CD4-positive, alpha-beta T cell (primary cell): ENCODE results near the gene CXCL12. TPM values are rescaled to one million over a fixed set of nuclear protein-coding genes. Genes with fewer than 3 reads are reported as not detected.

ENCODE experiments used
- ATAC-seq: fragments of 200-7000 bp; cut with Tn5 transposase; one replicate; pipeline ENCODE4 v1.10.0; 2022; ENCODE audit warnings: mild to moderate bottlenecking; ENCODE audit not compliant: poor library complexity
- CTCF ChIA-PET: fragments of 350-600 bp; sonication (Branson Sonifier 250); formaldehyde crosslinking; loops from one replicate; lab custom pipeline; 2021; ENCODE audit warnings: antibody characterized with exemption, inconsistent platforms; lab: Charles Lee
- POLR2A ChIA-PET: fragments of 350-600 bp; sonication (Branson Sonifier 250); formaldehyde crosslinking; loops from one replicate; lab custom pipeline; 2021; ENCODE audit warnings: antibody characterized with exemption, inconsistent platforms; lab: Charles Lee
- DNase-seq, 14 experiments: peaks; one replicate each; pipeline ENCODE4 v3.0.0-alpha.2; 2013 to 2020; ENCODE audit warnings: mixed read lengths in 2 of 14
- H3K27ac ChIP-seq, 2 donors: one replicate each; pipeline versions ENCODE4 v1.5.1 to v1.7.0; 2013; ENCODE audit warnings: low read length in 2 of 2, low read depth in 1 of 2, mild to moderate bottlenecking in 1 of 2
- H3K27me3 ChIP-seq, 2 experiments: 1 replicate in 1 of 2; 2 replicates in 1 of 2; pipeline versions ENCODE4 v1.6.1 to v1.7.0; 2013; ENCODE audit warnings: low read length in 2 of 2, control low read depth in 1 of 2, mild to moderate bottlenecking in 1 of 2, moderate library complexity in 1 of 2; ENCODE audit not compliant: insufficient read depth in 2 of 2, control insufficient read depth in 1 of 2
- H3K36me3 ChIP-seq: one replicate; pipeline ENCODE4 v1.6.1; 2013; ENCODE audit warnings: low read length, control low read depth; ENCODE audit not compliant: insufficient read depth
- H3K4me1 ChIP-seq: one replicate; pipeline ENCODE4 v1.6.1; 2013; ENCODE audit warnings: low read length, control low read depth; ENCODE audit not compliant: insufficient read depth
- H3K4me3 ChIP-seq: one replicate; pipeline ENCODE4 v1.5.1; 2013; ENCODE audit warnings: mild to moderate bottlenecking, low read length, moderate library complexity
- H3K9me3 ChIP-seq, 2 experiments: 1 replicate in 1 of 2; 2 replicates in 1 of 2; pipeline versions ENCODE4 v1.6.1 to v1.7.0; 2013; ENCODE audit warnings: low read length in 2 of 2, mild to moderate bottlenecking in 2 of 2, control low read depth in 1 of 2, moderate library complexity in 1 of 2; ENCODE audit not compliant: control insufficient read depth in 1 of 2, insufficient read depth in 1 of 2
- H3K27ac Mint-ChIP-seq: one replicate; pipeline ENCODE4 v1.8.0; 2020; ENCODE audit warnings: mixed read lengths
- H3K27me3 Mint-ChIP-seq: one replicate; pipeline ENCODE4 v1.8.0; 2021; ENCODE audit warnings: mixed read lengths
- H3K36me3 Mint-ChIP-seq: one replicate; pipeline ENCODE4 v1.8.0; 2021; ENCODE audit warnings: low read depth, mixed read lengths
- H3K4me1 Mint-ChIP-seq: one replicate; pipeline ENCODE4 v1.8.0; 2021; ENCODE audit warnings: low read depth, mixed read lengths
- H3K4me3 Mint-ChIP-seq: one replicate; pipeline ENCODE4 v1.8.0; 2020; ENCODE audit warnings: mild to moderate bottlenecking, mixed read lengths
- H3K9me3 Mint-ChIP-seq: one replicate; pipeline ENCODE4 v1.8.0; 2020; ENCODE audit warnings: mixed read lengths
- CTCF ChIP-seq: fragments of 200-600 bp; IDR thresholded peaks from one replicate; pipeline ENCODE4 v1.8.0; 2022; ENCODE audit warnings: antibody characterized with exemption, mild to moderate bottlenecking
- intact Hi-C, 2 experiments: fragments of 100-400 bp; cut with DNase I in 1 of 2; cut with micrococcal nuclease in 1 of 2; formaldehyde crosslinking; loops; one replicate each; pipeline versions ENCODE4 v1.15.1 to v1.9.0; 2023 to 2025; cut with DNase I, micrococcal nuclease
- total RNA-seq, 174 experiments: library from RNA in 2 of 174; stranded (reverse) in 2 of 174; gene quantifications; one replicate each; pipeline ENCODE4 v1.2.3 and lab custom pipeline; 2021 to 2026

CXCL12 gene
- total RNA-seq, 2 experiments from 2014 or later = not detected

DNA sequence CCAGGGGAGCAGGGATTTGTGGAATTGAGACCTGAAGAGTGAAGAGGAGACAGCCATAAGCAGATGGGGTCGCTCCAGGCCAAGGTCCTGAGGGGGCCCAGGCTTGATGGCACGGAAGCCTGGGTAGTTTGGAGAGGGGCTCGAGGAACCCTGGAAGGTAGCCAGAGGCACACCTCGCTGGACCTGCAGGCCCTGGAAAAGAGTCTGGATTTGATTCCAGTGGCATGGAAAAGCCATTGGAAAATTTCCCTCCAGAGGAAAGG lies 31.8 kb downstream of the CXCL12 start:
- POLR2A ChIA-PET = no interaction called here
- no peaks in the 10 kb centered on the region for H3K9me3 Mint-ChIP-seq

DNA sequence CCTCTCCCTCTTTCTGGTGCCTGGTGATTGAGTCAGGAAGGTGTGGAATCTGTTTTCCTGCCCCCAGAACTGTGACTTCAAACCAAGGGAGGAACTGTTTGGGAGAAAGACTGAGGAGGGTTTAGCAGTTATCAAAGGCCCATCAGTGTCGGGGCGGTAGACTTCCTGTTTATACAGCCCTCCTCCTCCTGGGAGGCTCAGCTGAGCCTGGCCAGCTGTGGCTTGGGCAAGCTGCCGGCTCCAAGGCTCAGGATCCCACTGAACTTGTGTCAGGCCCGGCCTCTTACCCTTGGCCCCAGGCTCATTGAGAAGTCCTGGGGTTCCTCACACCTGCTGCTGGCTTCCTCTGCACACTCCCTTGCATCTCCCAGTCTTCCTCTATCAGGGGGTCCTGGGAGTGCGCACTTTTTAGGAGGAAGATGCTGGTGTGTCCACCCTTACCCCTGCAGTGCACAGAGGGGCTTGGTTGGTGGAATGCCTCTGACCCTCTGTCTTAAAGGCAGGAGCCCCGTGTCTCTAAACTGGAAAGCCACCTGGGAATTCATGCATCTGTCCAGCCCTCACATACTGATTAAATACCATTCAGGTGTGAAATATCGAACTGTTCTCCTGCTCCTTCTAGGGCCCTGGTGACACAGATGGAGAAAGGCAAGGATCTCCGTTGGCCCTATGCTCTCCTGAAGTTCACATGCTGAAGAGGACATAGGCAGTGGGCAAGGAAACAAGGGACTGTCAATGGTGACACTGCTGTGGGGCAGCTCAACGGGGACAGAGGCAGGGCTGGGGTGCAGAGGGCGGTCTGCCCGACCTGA lies 32.4 kb downstream of the CXCL12 start:
- TF ChIP-seq CTCF = no peak
- ChIA-PET POLR2A (no interaction called here), CTCF (no interaction called here)
- Histone ChIP-seq H3K27ac (no peak overlapping the region), H3K36me3 (no peaks in the 10 kb centered on the region), H3K4me3 (no peak overlapping the region), H3K27me3 (no peaks in the 10 kb centered on the region), H3K4me1 (no peaks in the 10 kb centered on the region), H3K9me3 (no peaks in the 10 kb centered on the region)
- no peaks in the 10 kb centered on the region for H3K4me1 Mint-ChIP-seq
- H3K27ac Mint-ChIP-seq = no peak overlapping the region
- intact Hi-C loops = no loop called here
- no peaks in the 10 kb centered on the region for H3K9me3 Mint-ChIP-seq
- H3K27me3 Mint-ChIP-seq = peaks cover 5% of the 10 kb centered on the region
- DNase-seq (no peak), ATAC-seq (no peak)
- H3K36me3 Mint-ChIP-seq = no peaks in the 10 kb centered on the region
- no peak overlapping the region for H3K4me3 Mint-ChIP-seq

More for the DNA sequence above, 31.8 kb downstream of the CXCL12 start:
- Histone ChIP-seq H3K36me3 (no peaks in the 10 kb centered on the region), H3K4me3 (no peak overlapping the region), H3K4me1 (no peaks in the 10 kb centered on the region), H3K27me3 (no peaks in the 10 kb centered on the region), H3K9me3 (no peaks in the 10 kb centered on the region), H3K27ac (no peak overlapping the region)
- no peak overlapping the region for H3K27ac Mint-ChIP-seq
- no peak for ATAC-seq
- TF ChIP-seq CTCF = no peak
- intact Hi-C loops = no loop called here
- H3K27me3 Mint-ChIP-seq = peaks cover 5% of the 10 kb centered on the region
- DNase-seq = no peak
- CTCF ChIA-PET = no interaction called here
- no peaks in the 10 kb centered on the region for H3K4me1 Mint-ChIP-seq
- H3K36me3 Mint-ChIP-seq = no peaks in the 10 kb centered on the region
- no peak overlapping the region for H3K4me3 Mint-ChIP-seq

DNA sequence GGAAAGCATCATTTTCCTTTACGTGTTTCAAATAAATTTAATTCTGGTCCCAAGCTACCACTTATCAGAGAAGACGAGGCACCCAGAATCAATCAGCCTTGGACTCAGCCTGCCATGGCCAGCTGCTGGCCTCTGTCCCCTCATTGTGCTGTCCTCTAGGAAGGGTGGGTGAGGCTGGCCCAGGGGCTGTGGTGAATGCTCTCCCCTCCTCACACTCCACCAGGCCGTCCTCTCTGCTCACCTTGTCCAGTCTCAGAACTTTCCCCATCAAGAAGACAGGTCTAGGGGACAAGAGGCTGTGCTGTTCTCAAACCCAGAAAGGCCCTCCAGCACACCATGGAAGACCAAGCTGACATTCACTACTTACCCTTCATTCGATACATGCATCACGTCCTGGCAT lies 36.4 kb downstream of the CXCL12 start:
- Mint-ChIP-seq H3K27me3 (peaks cover 5% of the 10 kb centered on the region), H3K4me3 (no peak overlapping the region), H3K27ac (no peak overlapping the region), H3K36me3 (no peaks in the 10 kb centered on the region), H3K4me1 (no peaks in the 10 kb centered on the region), H3K9me3 (no peaks in the 10 kb centered on the region)
- Histone ChIP-seq H3K36me3 (no peaks in the 10 kb centered on the region), H3K27me3 (no peaks in the 10 kb centered on the region), H3K9me3 (no peaks in the 10 kb centered on the region), H3K4me1 (no peaks in the 10 kb centered on the region), H3K27ac (no peak overlapping the region), H3K4me3 (no peak overlapping the region)
- no peak for ATAC-seq
- intact Hi-C loops = no loop called here
- TF ChIP-seq CTCF = no peak
- DNase-seq = no peak
- ChIA-PET POLR2A (no interaction called here), CTCF (no interaction called here)
